K562 treated with DMSO at 1 percent for 24 hours (cell line): ENCODE measurements around the gene PRRT3. TPM values are rescaled to one million over a fixed set of nuclear protein-coding genes. Genes with fewer than 3 reads are reported as not detected.

ENCODE experiments used
- total RNA-seq: library from RNA; unstranded; fragments of 300-600 nt; gene quantifications from 2 replicates; pipeline ENCODE4 v1.2.3, GENCODE V29; 2022; ENCODE audit warnings: low read depth; ENCODE audit not compliant: insufficient read depth

Gene PRRT3
- total RNA-seq: 3.8 and 4.1 TPM in 2 replicates

DNA sequence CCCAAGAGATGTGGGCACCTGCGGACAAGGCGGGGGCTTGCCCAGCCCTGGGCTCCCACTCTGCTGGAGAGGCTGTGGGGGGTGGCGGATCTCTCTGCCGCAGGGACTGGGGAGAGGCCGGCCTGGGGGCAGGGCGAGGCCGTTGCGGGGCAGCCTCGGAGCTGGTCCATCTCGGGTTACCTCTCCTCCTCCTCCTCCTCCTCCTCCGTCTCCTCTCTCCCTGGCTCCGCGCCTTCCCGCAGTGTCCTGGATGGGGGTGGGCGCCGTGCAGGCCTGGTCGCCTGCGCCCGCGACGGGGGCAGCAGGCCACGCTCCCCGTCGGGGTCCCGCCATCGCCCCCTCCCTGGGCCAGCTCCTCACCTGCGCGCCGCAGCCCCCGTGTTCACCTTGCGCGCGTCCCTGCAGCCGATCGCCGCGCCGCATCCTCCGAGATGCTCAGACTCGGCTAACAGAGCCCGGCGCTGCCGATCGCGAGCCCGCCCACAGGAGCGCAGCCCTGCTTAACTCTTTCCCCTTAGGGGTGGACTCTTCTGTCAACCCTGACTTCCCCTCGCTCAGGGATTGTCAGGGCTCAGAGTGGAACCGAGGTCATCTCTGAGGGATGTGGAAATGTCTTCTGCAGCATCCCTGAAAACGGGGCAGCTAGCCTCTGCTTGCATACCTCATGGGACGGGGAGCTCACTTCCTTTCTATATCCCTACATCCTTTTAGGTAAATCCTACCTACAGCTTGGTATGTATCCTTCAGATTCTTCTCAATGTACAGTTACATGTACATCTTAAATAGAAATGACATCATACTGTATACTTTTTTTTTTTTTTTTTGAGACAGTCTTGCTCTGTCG, at the start of gene PRRT3:
Gene PRRT3, minus strand, starts transcription at position 447 of the 844 bp plus-strand sequence. CDS start 2,293 bp downstream, outside the sequence.

GRCh38 chr3:9933561-9934234, 18.5 kb downstream of the PRRT3 start, which contains the start of gene CRELD1:
CRELD1 (plus strand) TSS chr3:9933834; CDS start chr3:9934439, 605 bp downstream.

DNA sequence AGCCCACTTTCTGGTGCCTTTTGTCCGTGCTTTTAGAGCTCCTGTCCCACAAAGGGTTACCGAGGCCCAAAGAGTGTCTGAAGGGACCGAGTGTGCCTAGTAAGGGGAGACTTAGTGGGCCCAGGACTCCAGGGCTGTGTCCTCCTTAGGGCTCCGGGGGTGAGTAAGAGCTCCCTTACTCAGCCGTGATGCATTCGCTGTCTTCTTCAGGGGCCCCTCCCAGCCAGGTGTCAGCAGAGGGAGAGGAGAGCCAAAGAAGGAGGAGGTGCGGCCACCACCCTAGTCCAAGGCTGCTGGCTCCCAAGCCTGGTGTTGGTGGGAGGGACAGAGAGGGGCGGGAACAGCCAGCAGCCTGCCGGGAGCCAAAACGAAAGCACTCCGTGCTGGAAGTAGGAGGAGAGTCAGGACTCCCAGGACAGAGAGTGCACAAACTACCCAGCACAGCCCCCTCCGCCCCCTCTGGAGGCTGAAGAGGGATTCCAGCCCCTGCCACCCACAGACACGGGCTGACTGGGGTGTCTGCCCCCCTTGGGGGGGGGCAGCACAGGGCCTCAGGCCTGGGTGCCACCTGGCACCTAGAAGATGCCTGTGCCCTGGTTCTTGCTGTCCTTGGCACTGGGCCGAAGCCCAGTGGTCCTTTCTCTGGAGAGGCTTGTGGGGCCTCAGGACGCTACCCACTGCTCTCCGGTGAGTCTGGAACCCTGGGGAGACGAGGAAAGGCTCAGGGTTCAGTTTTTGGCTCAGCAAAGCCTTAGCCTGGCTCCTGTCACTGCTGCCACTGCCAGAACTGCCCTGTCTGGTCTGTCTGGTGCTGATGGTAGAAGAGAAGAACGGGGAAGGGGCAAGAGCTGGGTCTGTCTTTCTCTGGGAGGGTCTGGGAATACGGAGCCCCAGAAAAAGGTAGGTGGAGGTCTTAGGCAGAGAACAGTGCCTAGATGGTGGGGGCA, 35.2 kb downstream of the PRRT3 start, which contains the start of gene IL17RC:
Gene IL17RC, plus strand, starts transcription at position 365 of the 947 bp plus-strand sequence. Its CDS starts 218 bp downstream, at position 583.

DNA sequence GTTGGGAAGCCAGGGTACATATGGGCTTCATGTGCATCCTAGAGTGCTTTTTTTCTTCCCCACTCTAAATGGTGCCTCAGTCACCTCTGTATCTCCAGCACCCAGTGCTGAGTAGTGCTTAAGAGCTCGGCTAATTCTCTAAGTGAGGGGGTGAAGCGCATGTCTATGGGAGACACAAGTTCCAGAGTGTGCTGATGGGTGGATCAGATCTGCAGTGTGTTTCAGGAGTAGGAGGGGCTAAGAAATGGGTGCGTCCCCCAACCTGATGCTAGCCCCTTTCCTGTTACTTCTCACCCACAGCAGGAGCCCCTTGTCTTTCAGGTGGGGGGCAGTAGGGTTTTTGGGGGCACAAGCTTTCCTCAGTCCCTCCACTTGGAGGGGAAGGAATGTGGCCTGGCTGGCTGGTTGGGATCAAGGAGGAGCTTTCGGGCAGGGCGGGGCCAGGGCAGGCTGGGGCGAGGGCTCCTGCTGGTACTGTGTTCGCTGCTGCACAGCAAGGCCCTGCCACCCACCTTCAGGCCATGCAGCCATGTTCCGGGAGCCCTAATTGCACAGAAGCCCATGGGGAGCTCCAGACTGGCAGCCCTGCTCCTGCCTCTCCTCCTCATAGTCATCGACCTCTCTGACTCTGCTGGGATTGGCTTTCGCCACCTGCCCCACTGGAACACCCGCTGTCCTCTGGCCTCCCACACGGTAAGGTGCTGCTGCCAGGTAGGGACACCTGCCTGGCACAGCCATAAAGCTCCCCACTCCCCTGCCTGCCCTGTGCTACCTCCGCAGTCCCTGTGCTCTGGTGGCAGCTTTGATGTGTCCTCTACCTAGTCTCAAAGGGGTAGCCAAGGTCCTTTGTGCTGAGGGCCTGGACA, 49.6 kb downstream of the PRRT3 start, which contains the start of gene IL17RE:
Gene IL17RE, plus strand, starts transcription at position 477 of the 866 bp plus-strand sequence. Its CDS starts 85 bp downstream, at position 562.

Other genes starting within 250 kb of the PRRT3 start
- gene CPNE9, start 248.6 kb downstream of the PRRT3 start, total RNA-seq: 0.34 and 0.74 TPM in 2 replicates
- gene BRPF1, start 220.7 kb downstream of the PRRT3 start, total RNA-seq: 28.3 and 30.1 TPM in 2 replicates
- 42.1 and 44.4 TPM in 2 replicates for gene OGG1, start 202.5 kb downstream of the PRRT3 start, total RNA-seq
- 11.5 and 12.9 TPM in 2 replicates for gene CAMK1, start 182.5 kb downstream of the PRRT3 start, total RNA-seq
- gene TADA3, start 159.9 kb downstream of the PRRT3 start, total RNA-seq: 122 and 125 TPM in 2 replicates
- gene ARPC4, start 159.3 kb downstream of the PRRT3 start, total RNA-seq: 41.9 and 49.5 TPM in 2 replicates
- gene TTLL3, start 142.1 kb downstream of the PRRT3 start, total RNA-seq: 57.5 and 59.2 TPM in 2 replicates
- gene RPUSD3, start 108.4 kb downstream of the PRRT3 start, total RNA-seq: 110 and 113 TPM in 2 replicates
- not detected in 2 replicates for gene CIDEC, start 72.2 kb downstream of the PRRT3 start, total RNA-seq
- gene JAGN1, start 61.8 kb downstream of the PRRT3 start, total RNA-seq: 63.6 and 67.0 TPM in 2 replicates
- gene IL17RE, start 49.6 kb downstream of the PRRT3 start, total RNA-seq: 0.30 and 0.50 TPM in 2 replicates
- 47.0 and 49.0 TPM in 2 replicates for gene IL17RC, start 35.3 kb downstream of the PRRT3 start, total RNA-seq
- gene CRELD1, start 18.6 kb downstream of the PRRT3 start, total RNA-seq: 28.5 and 31.8 TPM in 2 replicates
- 46.7 and 52.2 TPM in 2 replicates for gene EMC3, start 34.4 kb upstream of the PRRT3 start, total RNA-seq
- 34.1 and 54.1 TPM in 2 replicates for gene FANCD2, start 74.0 kb upstream of the PRRT3 start, total RNA-seq
- gene FANCD2OS, start 155.8 kb upstream of the PRRT3 start, total RNA-seq: not detected in 2 replicates
- gene BRK1, start 163.3 kb upstream of the PRRT3 start, total RNA-seq: 219 and 222 TPM in 2 replicates
- 89.7 and 91.5 TPM in 2 replicates for gene VHL, start 189.4 kb upstream of the PRRT3 start, total RNA-seq
- gene IRAK2, start 212.5 kb upstream of the PRRT3 start, total RNA-seq: 9.7 and 10.1 TPM in 2 replicates